GM23248 (cell line): ENCODE data around the gene PPP5C. TPM values are rescaled to one million over a fixed set of nuclear protein-coding genes. Genes with fewer than 3 reads are reported as not detected.
"Not testable (repeated sequence)": the region's sequence is repeated elsewhere in the genome, so short reads cannot be mapped to it uniquely, and the experiment has no call there.

Experiments used
- DNase-seq: peaks from one replicate; pipeline ENCODE4 v3.0.0-alpha.2; 2015
- H2AFZ ChIP-seq: fragments of 200-600 bp; sonication (generic); 2 replicates; pipeline ENCODE4 v1.6.1; 2016; ENCODE audit warnings: antibody characterized with exemption
- H3F3A ChIP-seq: fragments of 200-600 bp; sonication (generic); 2 replicates; pipeline ENCODE4 v1.6.1; 2016; ENCODE audit warnings: mild to moderate bottlenecking, antibody characterized with exemption, mixed run types; ENCODE audit not compliant: insufficient read depth
- H3K27ac ChIP-seq: fragments of 200-600 bp; sonication (generic); 2 replicates; pipeline ENCODE4 v1.5.1; 2016; ENCODE audit warnings: mild to moderate bottlenecking
- H3K27me3 ChIP-seq: fragments of 200-600 bp; sonication (generic); replicated peaks from 2 replicates; pipeline ENCODE4 v1.6.1; 2016; ENCODE audit warnings: mild to moderate bottlenecking; ENCODE audit not compliant: insufficient read depth
- H3K36me3 ChIP-seq: fragments of 200-600 bp; sonication (generic); 2 replicates; pipeline ENCODE4 v1.6.1; 2016; ENCODE audit warnings: low read depth, mild to moderate bottlenecking
- H3K4me1 ChIP-seq: fragments of 200-600 bp; sonication (generic); 2 replicates; pipeline ENCODE4 v1.6.1; 2016; ENCODE audit warnings: mild to moderate bottlenecking; ENCODE audit not compliant: insufficient read depth
- H3K4me2 ChIP-seq: fragments of 200-600 bp; sonication (generic); one replicate; pipeline ENCODE4 v1.6.1; 2016; ENCODE audit warnings: mild to moderate bottlenecking; ENCODE audit not compliant: unreplicated experiment
- H3K4me3 ChIP-seq: fragments of 200-600 bp; sonication (generic); 2 replicates; pipeline ENCODE4 v1.5.1; 2016; ENCODE audit warnings: mild to moderate bottlenecking
- H3K79me2 ChIP-seq: fragments of 200-600 bp; sonication (generic); 2 replicates; pipeline ENCODE4 v1.6.1; 2016; ENCODE audit warnings: mild to moderate bottlenecking; ENCODE audit not compliant: insufficient read depth
- H3K9ac ChIP-seq: fragments of 200-600 bp; sonication (generic); 2 replicates; pipeline ENCODE4 v1.6.1; 2016; ENCODE audit warnings: mild to moderate bottlenecking
- H3K9me2 ChIP-seq: fragments of 200-600 bp; sonication (generic); 2 replicates; pipeline ENCODE4 v1.6.1; 2016; ENCODE audit warnings: mixed run types, mild to moderate bottlenecking, moderate library complexity; ENCODE audit not compliant: insufficient read depth
- H3K9me3 ChIP-seq: fragments of 200-600 bp; sonication (generic); one replicate; pipeline ENCODE4 v1.6.1; 2017; ENCODE audit warnings: low read depth
- H4K20me1 ChIP-seq: fragments of 200-600 bp; sonication (generic); 2 replicates; pipeline ENCODE4 v1.6.0; 2016; ENCODE audit not compliant: insufficient read depth
- EZH2 ChIP-seq: fragments of 200-600 bp; sonication (generic); IDR thresholded peaks from 2 replicates; pipeline ENCODE4 v1.6.1; 2018; ENCODE audit warnings: antibody characterized with exemption, mild to moderate bottlenecking; ENCODE audit not compliant: insufficient read depth, poor library complexity, severe bottlenecking
- EZH2phosphoT487 ChIP-seq: fragments of 200-600 bp; sonication (generic); IDR thresholded peaks from 2 replicates; pipeline ENCODE4 v1.6.1; 2018; ENCODE audit warnings: antibody characterized with exemption, moderate library complexity, mild to moderate bottlenecking, low read depth; ENCODE audit not compliant: insufficient read depth
- WGBS, 2 experiments: methylation state at CpG; one replicate each; pipeline ENCODE4 v1.1.6; 2015 to 2017; ENCODE audit warnings: low lambda C conversion rate in 2 of 2, low coverage in 1 of 2; ENCODE audit errors: missing lambda C conversion rate in 2 of 2; 5-methylcytosine and 5-hydroxymethylcytosine counted together
- in situ Hi-C: fragments of 300-500 bp; cut with MboI; formaldehyde crosslinking; loops from 2 replicates; pipeline ENCODE4 v1.15.0; 2020
- polyA plus RNA-seq: library from polyadenylated mRNA; unstranded; fragments of >200 nt; fragmentation: Nextera tagmentation; extraction: Ambion mirVana; gene quantifications from 2 replicates; pipeline ENCODE4 v1.2.1, GENCODE V29; 2016
- total RNA-seq: library from RNA; depleted of rRNA; stranded (reverse); fragments of >200 nt; shearing (Covaris generic); gene quantifications from 2 replicates; pipeline ENCODE4 v1.2.3, GENCODE V29; 2014

Gene PPP5C
- total and polyA plus RNA-seq, 2 experiments from 2014 or later = 47.3 to 60.8 TPM

GRCh38 chr19:46393456-46394401, 46.8 kb downstream of the PPP5C start:
- no peaks in the 10 kb centered on the region for H3K9me2 ChIP-seq
- no peak overlapping the region for H3K4me2 ChIP-seq
- no peaks in the 10 kb centered on the region for H4K20me1 ChIP-seq
- H3K27ac ChIP-seq = no peak overlapping the region
- H3K4me1 ChIP-seq = peaks cover 8% of the 10 kb centered on the region
- H3K79me2 ChIP-seq = no peaks in the 10 kb centered on the region
- in situ Hi-C loops = no loop called here
- H3K9me3 ChIP-seq = no peaks in the 10 kb centered on the region
- no peak overlapping the region for H3K9ac ChIP-seq
- no peaks in the 10 kb centered on the region for H3K27me3 ChIP-seq
- DNase-seq = no peak
- H3F3A ChIP-seq = peaks cover 16% of the 10 kb centered on the region; the same call in 1 of the 2 replicates
- no peak overlapping the region for H3K4me3 ChIP-seq
- 82 to 83% methylated on average over 21 of the region's 21 CpGs for WGBS, 2 experiments
- H2AFZ ChIP-seq = no peak overlapping the region
- H3K36me3 ChIP-seq = peaks cover 12% of the 10 kb centered on the region; the same call in 1 of the 2 replicates
- TF ChIP-seq EZH2phosphoT487 = no peak
- TF ChIP-seq EZH2 = no peak

GRCh38 chr19:46394402-46394797, 47.5 kb downstream of the PPP5C start:
- H3K9ac ChIP-seq = no peak overlapping the region
- no peak overlapping the region for H2AFZ ChIP-seq
- peak; percentile 29 for DNase-seq
- H3K27ac ChIP-seq = no peak overlapping the region
- TF ChIP-seq EZH2phosphoT487 (no peak), EZH2 (no peak)
- H3K36me3 ChIP-seq = peaks cover 7% of the 10 kb centered on the region; the same call in 1 of the 2 replicates
- no peaks in the 10 kb centered on the region for H3K79me2 ChIP-seq
- no peaks in the 10 kb centered on the region for H3K27me3 ChIP-seq
- no peaks in the 10 kb centered on the region for H3K9me2 ChIP-seq
- peaks cover 8% of the 10 kb centered on the region for H3K4me1 ChIP-seq
- H4K20me1 ChIP-seq = no peaks in the 10 kb centered on the region
- H3K4me2 ChIP-seq = no peak overlapping the region
- peaks cover 16% of the 10 kb centered on the region; the same call in 1 of the 2 replicates for H3F3A ChIP-seq
- H3K9me3 ChIP-seq = no peaks in the 10 kb centered on the region
- in situ Hi-C loops = no loop called here
- 84 to 85% methylated on average over 5 of the region's 5 CpGs for WGBS, 2 experiments
- H3K4me3 ChIP-seq = no peak overlapping the region

- H3K36me3 ChIP-seq, H3K27me3 ChIP-seq, H3K9me2 ChIP-seq, H3K27ac ChIP-seq, in situ Hi-C loops, H3K79me2 ChIP-seq, H3K4me1 ChIP-seq, H3K9ac ChIP-seq, DNase-seq, H3K9me3 ChIP-seq, H2AFZ ChIP-seq, H3F3A ChIP-seq, H3K4me3 ChIP-seq, H3K4me2 ChIP-seq, H4K20me1 ChIP-seq: not testable (repeated sequence)
- WGBS, 2 experiments = 58 to 61% methylated on average over 14 of the region's 14 CpGs
Observed at GRCh38 chr19:46397801-46398479, 51.1 kb downstream of the PPP5C start.

GRCh38 chr19:46402725-46403124, 55.8 kb downstream of the PPP5C start:
- Histone ChIP-seq H3K9me2 (no peaks in the 10 kb centered on the region), H3K9ac (no peak overlapping the region), H3K79me2 (no peaks in the 10 kb centered on the region), H4K20me1 (no peaks in the 10 kb centered on the region), H3K36me3 (no peaks in the 10 kb centered on the region), H3K9me3 (no peaks in the 10 kb centered on the region), H3K27me3 (peaks cover 2% of the 10 kb centered on the region; the same call in 1 of the 2 replicates), H2AFZ (no peak overlapping the region), H3F3A (no peaks in the 10 kb centered on the region), H3K4me1 (no peaks in the 10 kb centered on the region), H3K4me2 (no peak overlapping the region), H3K27ac (no peak overlapping the region), H3K4me3 (no peak overlapping the region)
- 83 to 84% methylated on average over 11 of the region's 11 CpGs for WGBS, 2 experiments
- TF ChIP-seq EZH2 = no peak
- no peak for TF ChIP-seq EZH2phosphoT487
- DNase-seq = no peak
- in situ Hi-C loops = loop anchor here (5.0 kb wide), 1 partner anchor 85 kb away; no protein-coding TSS in a partner anchor
